Mesendoderm (in vitro differentiated cells): ENCODE measurements around the gene SLC13A1.
"Not testable (repeated sequence)": the region's sequence is repeated elsewhere in the genome, so short reads cannot be mapped to it uniquely, and the experiment has no call there.

Experiments
- DNase-seq: peaks from one replicate; pipeline ENCODE4 v3.0.0; 2013
- H2AK5ac ChIP-seq: 2 replicates; pipeline ENCODE4 v1.6.1; 2013; ENCODE audit warnings: low read length, inconsistent platforms
- H2BK120ac ChIP-seq: 2 replicates; pipeline ENCODE4 v1.6.1; 2013; ENCODE audit warnings: low read depth, mild to moderate bottlenecking, low read length, moderate library complexity, mixed read lengths
- H2BK15ac ChIP-seq: replicated peaks from 2 replicates; pipeline ENCODE4 v1.6.1; 2013; ENCODE audit warnings: low read depth, mild to moderate bottlenecking, moderate library complexity
- H2BK5ac ChIP-seq: 2 replicates; pipeline ENCODE4 v1.6.1; 2013; ENCODE audit warnings: low read length, inconsistent platforms
- H3K18ac ChIP-seq: 2 replicates; pipeline ENCODE4 v1.6.1; 2013; ENCODE audit warnings: mild to moderate bottlenecking, low read length, mixed read lengths
- H3K23ac ChIP-seq: one replicate; pipeline ENCODE4 v1.6.1; 2013; ENCODE audit warnings: low read length
- H3K27ac ChIP-seq: 2 replicates; pipeline ENCODE4 v1.5.1; 2013; ENCODE audit warnings: low read depth, mild to moderate bottlenecking, inconsistent platforms, low read length, moderate library complexity
- H3K27me3 ChIP-seq: 2 replicates; pipeline ENCODE4 v1.6.1; 2013; ENCODE audit warnings: low read length, control low read depth, mild to moderate bottlenecking, inconsistent platforms; ENCODE audit not compliant: insufficient read depth, poor library complexity
- H3K36me3 ChIP-seq: 2 replicates; pipeline ENCODE4 v1.6.1; 2013; ENCODE audit warnings: low read length, inconsistent platforms; ENCODE audit not compliant: control insufficient read depth, insufficient read depth
- H3K4ac ChIP-seq: one replicate; pipeline ENCODE4 v1.6.1; 2013; ENCODE audit warnings: low read depth, mild to moderate bottlenecking, low read length, moderate library complexity
- H3K4me1 ChIP-seq: 2 replicates; pipeline ENCODE4 v1.6.1; 2013; ENCODE audit warnings: low read depth, low read length, inconsistent platforms; ENCODE audit not compliant: control insufficient read depth
- H3K4me2 ChIP-seq: 2 replicates; pipeline ENCODE4 v1.6.1; 2013; ENCODE audit warnings: low read length
- H3K4me3 ChIP-seq: 2 replicates; pipeline ENCODE4 v1.5.1; 2013; ENCODE audit warnings: mild to moderate bottlenecking, low read length
- H3K56ac ChIP-seq: one replicate; pipeline ENCODE4 v1.6.1; 2013; ENCODE audit warnings: low read length
- H3K79me1 ChIP-seq: 2 replicates; pipeline ENCODE4 v1.6.1; 2013; ENCODE audit warnings: low read length, inconsistent platforms
- H3K79me2 ChIP-seq: 2 replicates; pipeline ENCODE4 v1.6.1; 2013; ENCODE audit warnings: mild to moderate bottlenecking, low read length; ENCODE audit not compliant: control insufficient read depth, insufficient read depth
- H3K9ac ChIP-seq: 2 replicates; pipeline ENCODE4 v1.6.1; 2013; ENCODE audit warnings: low read length, inconsistent platforms
- H4K5ac ChIP-seq: one replicate; pipeline ENCODE4 v1.6.1; 2013; ENCODE audit warnings: low read length
- H4K8ac ChIP-seq: one replicate; pipeline ENCODE4 v1.6.1; 2013; ENCODE audit warnings: low read depth, mild to moderate bottlenecking, control low read depth, low read length, moderate library complexity
- WGBS: extraction: QIAGEN DNeasy Blood & Tissue Kit; methylation state at CpG from one replicate; pipeline ENCODE4 v1.1.7; 2013; ENCODE audit warnings: low lambda C conversion rate, missing lambda C conversion rate; ENCODE audit not compliant: insufficient coverage; ENCODE audit errors: extremely low coverage; 5-methylcytosine and 5-hydroxymethylcytosine counted together

SLC13A1 gene

DNA sequence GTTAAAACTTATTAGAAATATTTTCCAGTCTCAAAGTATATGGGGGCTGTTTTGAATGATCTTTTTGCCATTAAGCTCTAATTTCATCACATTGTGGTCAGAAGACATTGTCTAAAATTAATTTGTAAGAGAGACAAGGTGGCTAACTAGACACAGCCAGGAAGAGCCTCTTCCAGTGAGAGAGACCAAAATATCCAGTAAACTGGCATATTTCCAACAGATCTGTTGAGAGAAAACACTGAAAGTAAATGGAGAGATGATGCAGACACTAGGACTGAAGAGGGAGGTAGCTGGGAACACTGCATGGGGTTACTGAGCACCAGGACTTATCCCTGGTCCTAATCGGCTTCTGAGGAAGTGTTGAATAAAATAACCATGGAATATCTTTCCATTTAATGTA, 102.8 kb downstream of the SLC13A1 start:
- Histone ChIP-seq H3K4me2 (no peak overlapping the region), H3K4me3 (no peak overlapping the region), H3K23ac (no peak overlapping the region), H3K4me1 (no peaks in the 10 kb centered on the region), H3K9ac (no peak overlapping the region), H3K79me2 (no peaks in the 10 kb centered on the region), H2AK5ac (no peak overlapping the region), H2BK15ac (no peak overlapping the region), H3K18ac (no peak overlapping the region), H2BK120ac (no peak overlapping the region), H4K5ac (no peak overlapping the region), H4K8ac (no peak overlapping the region), H2BK5ac (no peak overlapping the region), H3K79me1 (no peaks in the 10 kb centered on the region), H3K36me3 (no peaks in the 10 kb centered on the region), H3K56ac (no peak overlapping the region), H3K4ac (no peak overlapping the region), H3K27me3 (no peaks in the 10 kb centered on the region), H3K27ac (no peak overlapping the region)
- no peak for DNase-seq
- no CpG with 5 or more reads among the region's 1 CpG for WGBS

DNA sequence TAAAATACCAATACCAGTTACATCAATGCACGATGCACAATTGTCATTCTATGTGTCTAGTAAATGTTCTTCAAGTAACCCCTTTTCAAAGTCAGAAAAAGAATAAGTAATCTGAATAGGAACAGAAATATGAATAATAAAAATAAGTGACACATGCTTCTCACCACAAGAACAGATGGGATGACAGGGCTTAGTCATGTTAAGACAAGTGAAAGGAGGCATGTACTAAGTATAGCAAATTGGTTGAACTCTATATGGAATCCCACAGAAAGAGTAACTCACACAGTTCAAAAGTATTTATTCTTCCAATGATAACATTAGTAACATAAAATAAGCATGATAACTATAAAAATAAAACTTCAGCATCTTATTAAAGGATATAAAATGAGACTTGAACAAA, 103.3 kb downstream of the SLC13A1 start:
- Histone ChIP-seq H3K79me2 (no peaks in the 10 kb centered on the region), H3K18ac (no peak overlapping the region), H2BK5ac (no peak overlapping the region), H3K4ac (no peak overlapping the region), H4K8ac (no peak overlapping the region), H3K4me2 (no peak overlapping the region), H3K79me1 (no peaks in the 10 kb centered on the region), H3K23ac (no peak overlapping the region), H3K27me3 (no peaks in the 10 kb centered on the region), H3K27ac (no peak overlapping the region), H3K36me3 (no peaks in the 10 kb centered on the region), H3K56ac (no peak overlapping the region), H3K4me3 (no peak overlapping the region), H3K4me1 (no peaks in the 10 kb centered on the region), H4K5ac (no peak overlapping the region), H2BK120ac (no peak overlapping the region), H2AK5ac (no peak overlapping the region), H2BK15ac (no peak overlapping the region), H3K9ac (no peak overlapping the region)
- DNase-seq: no peak
- no CpG with 5 or more reads among the region's 1 CpG for WGBS

DNA sequence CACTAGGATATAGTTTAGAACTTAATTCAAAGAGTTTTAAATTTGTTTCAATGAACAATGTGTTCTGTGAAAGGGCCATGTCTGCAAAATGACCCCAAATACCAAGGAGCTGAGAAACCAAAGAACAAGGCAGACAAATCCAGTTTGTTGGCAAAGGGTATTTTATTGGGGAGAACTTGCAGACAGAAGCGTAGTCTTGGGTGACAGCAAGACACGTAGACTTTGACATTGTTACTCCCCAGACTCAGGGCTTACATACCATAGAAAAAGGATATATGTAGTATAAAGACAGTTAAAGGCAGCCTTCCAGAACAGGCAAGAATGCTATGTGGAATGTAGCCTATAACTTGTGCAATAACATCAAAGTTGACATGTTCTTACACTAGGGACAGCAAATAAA, 109.3 kb downstream of the SLC13A1 start:
- no peak overlapping the region for H2BK5ac ChIP-seq
- H2BK120ac ChIP-seq: no peak overlapping the region
- no peaks in the 10 kb centered on the region for H3K79me1 ChIP-seq
- no peaks in the 10 kb centered on the region for H3K27me3 ChIP-seq
- H2BK15ac ChIP-seq: no peak overlapping the region
- H3K4me1 ChIP-seq: no peaks in the 10 kb centered on the region
- no peak overlapping the region for H3K27ac ChIP-seq
- no peak for DNase-seq
- H4K5ac ChIP-seq: no peak overlapping the region
- H3K4me3 ChIP-seq: no peak overlapping the region
- H3K9ac ChIP-seq: no peak overlapping the region
- H3K36me3 ChIP-seq: no peaks in the 10 kb centered on the region
- no peak overlapping the region for H3K4ac ChIP-seq
- WGBS: no CpG with 5 or more reads among the region's 2 CpGs
- no peak overlapping the region for H3K4me2 ChIP-seq
- no peak overlapping the region for H2AK5ac ChIP-seq
- H3K79me2 ChIP-seq: no peaks in the 10 kb centered on the region
- no peak overlapping the region for H4K8ac ChIP-seq
- H3K23ac ChIP-seq: no peak overlapping the region
- no peak overlapping the region for H3K18ac ChIP-seq
- no peak overlapping the region for H3K56ac ChIP-seq

DNA sequence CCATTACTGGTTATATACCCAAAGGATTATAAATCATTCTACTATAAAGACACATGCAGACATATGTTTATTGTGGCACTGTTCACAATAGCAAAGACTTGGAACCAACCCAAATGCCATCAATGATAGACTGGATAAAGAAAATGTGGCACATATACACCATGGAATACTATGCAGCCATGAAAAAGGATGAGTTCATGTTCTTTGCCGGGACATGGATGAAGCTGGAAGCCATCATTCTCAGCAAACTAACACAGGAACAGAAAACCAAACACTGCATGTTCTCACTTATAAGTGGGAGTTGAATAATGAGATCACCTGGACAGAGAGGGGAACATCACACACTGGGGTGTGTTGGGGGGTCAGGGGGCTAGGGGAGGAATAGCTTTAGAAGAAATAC, 112.9 kb downstream of the SLC13A1 start:
- not testable (repeated sequence) for H3K27me3 ChIP-seq, H3K36me3 ChIP-seq, H4K8ac ChIP-seq, H2BK15ac ChIP-seq, H3K56ac ChIP-seq, H3K9ac ChIP-seq, H3K4me2 ChIP-seq, H3K79me2 ChIP-seq, H3K18ac ChIP-seq, H4K5ac ChIP-seq, H3K4me3 ChIP-seq, H3K27ac ChIP-seq, H3K4ac ChIP-seq, H2BK120ac ChIP-seq, H2BK5ac ChIP-seq, DNase-seq, H3K4me1 ChIP-seq, H2AK5ac ChIP-seq, H3K79me1 ChIP-seq, H3K23ac ChIP-seq
- WGBS: no CpG with 5 or more reads among the region's 1 CpG

DNA sequence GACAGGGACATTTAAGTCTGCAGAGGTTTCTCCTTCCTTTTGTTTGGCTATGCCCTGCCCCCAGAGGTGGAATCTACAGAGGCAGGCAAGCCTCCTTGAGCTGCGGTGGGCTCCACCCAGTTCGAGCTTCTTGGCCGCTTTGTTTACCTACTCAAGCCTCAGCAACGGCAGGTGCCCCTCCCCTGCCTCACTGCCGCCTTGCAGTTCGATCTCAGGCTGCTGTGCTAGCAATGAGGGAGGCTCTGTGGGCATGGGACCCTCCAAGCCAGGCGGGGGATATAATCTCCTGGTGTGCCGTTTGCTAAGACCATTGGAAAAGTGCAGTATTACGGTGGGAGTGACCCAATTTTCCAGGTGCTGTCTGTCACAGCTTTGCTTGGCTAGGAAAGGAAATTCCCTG, 114.9 kb downstream of the SLC13A1 start:
- H3K4me2 ChIP-seq, H2BK5ac ChIP-seq, H3K79me2 ChIP-seq, H2BK15ac ChIP-seq, DNase-seq, H3K36me3 ChIP-seq, H3K4me3 ChIP-seq, H3K27ac ChIP-seq, H2AK5ac ChIP-seq, H3K9ac ChIP-seq, H3K56ac ChIP-seq, H3K18ac ChIP-seq, H4K8ac ChIP-seq, H3K27me3 ChIP-seq, H3K23ac ChIP-seq, H3K79me1 ChIP-seq, H4K5ac ChIP-seq, H3K4ac ChIP-seq, H2BK120ac ChIP-seq, H3K4me1 ChIP-seq: not testable (repeated sequence)
- WGBS: no CpG with 5 or more reads among the region's 9 CpGs

DNA sequence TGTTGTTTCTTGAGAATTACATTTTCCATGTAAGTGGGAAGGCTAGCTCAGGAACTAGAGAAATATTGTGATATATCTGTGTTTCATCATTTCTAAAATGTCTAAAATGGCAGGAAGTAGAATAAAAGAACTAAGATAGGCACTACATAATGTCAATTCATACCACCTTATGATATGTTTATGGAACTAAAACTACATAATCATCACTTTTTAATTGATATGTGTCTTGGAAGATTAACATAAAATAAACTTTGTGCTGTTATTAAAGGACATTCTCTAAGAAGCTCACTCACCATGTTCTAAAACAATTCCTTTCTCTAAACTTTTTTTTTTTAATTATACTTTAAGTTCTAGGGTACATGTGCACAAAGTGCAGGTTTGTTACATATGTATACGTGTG, 120.7 kb downstream of the SLC13A1 start:
- no CpG with 5 or more reads among the region's 1 CpG for WGBS
- H3K27me3 ChIP-seq: no peaks in the 10 kb centered on the region

More for the DNA sequence above, 120.7 kb downstream of the SLC13A1 start:
- Histone ChIP-seq H4K8ac (no peak overlapping the region), H3K79me1 (no peaks in the 10 kb centered on the region), H4K5ac (no peak overlapping the region), H2BK15ac (no peak overlapping the region), H2BK5ac (no peak overlapping the region), H3K4me3 (no peak overlapping the region), H3K36me3 (no peaks in the 10 kb centered on the region), H2AK5ac (no peak overlapping the region), H3K18ac (no peak overlapping the region), H3K4ac (no peak overlapping the region), H3K4me2 (no peak overlapping the region), H2BK120ac (no peak overlapping the region), H3K23ac (no peak overlapping the region), H3K56ac (no peak overlapping the region), H3K27ac (no peak overlapping the region), H3K4me1 (no peaks in the 10 kb centered on the region), H3K79me2 (no peaks in the 10 kb centered on the region), H3K9ac (no peak overlapping the region)
- no peak for DNase-seq
